CD4-positive, alpha-beta T cell (primary cell): ENCODE data around the gene H2AZ2. TPM values are rescaled to one million over a fixed set of nuclear protein-coding genes. Genes with fewer than 3 reads are reported as not detected.

Experiments used
- ATAC-seq: fragments of 200-7000 bp; cut with Tn5 transposase; one replicate; pipeline ENCODE4 v1.10.0; 2022; ENCODE audit warnings: mild to moderate bottlenecking; ENCODE audit not compliant: poor library complexity
- CTCF ChIA-PET: fragments of 350-600 bp; sonication (Branson Sonifier 250); formaldehyde crosslinking; loops from one replicate; lab custom pipeline; 2021; ENCODE audit warnings: antibody characterized with exemption, inconsistent platforms; lab: Charles Lee
- POLR2A ChIA-PET: fragments of 350-600 bp; sonication (Branson Sonifier 250); formaldehyde crosslinking; loops from one replicate; lab custom pipeline; 2021; ENCODE audit warnings: antibody characterized with exemption, inconsistent platforms; lab: Charles Lee
- DNase-seq, 14 experiments: peaks; one replicate each; pipeline ENCODE4 v3.0.0-alpha.2; 2013 to 2020; ENCODE audit warnings: mixed read lengths in 2 of 14
- H3K27ac ChIP-seq, 2 donors: one replicate each; pipeline versions ENCODE4 v1.5.1 to v1.7.0; 2013; ENCODE audit warnings: low read length in 2 of 2, low read depth in 1 of 2, mild to moderate bottlenecking in 1 of 2
- H3K27me3 ChIP-seq, 2 experiments: 1 replicate in 1 of 2; 2 replicates in 1 of 2; pipeline versions ENCODE4 v1.6.1 to v1.7.0; 2013; ENCODE audit warnings: low read length in 2 of 2, control low read depth in 1 of 2, mild to moderate bottlenecking in 1 of 2, moderate library complexity in 1 of 2; ENCODE audit not compliant: insufficient read depth in 2 of 2, control insufficient read depth in 1 of 2
- H3K36me3 ChIP-seq: one replicate; pipeline ENCODE4 v1.6.1; 2013; ENCODE audit warnings: low read length, control low read depth; ENCODE audit not compliant: insufficient read depth
- H3K4me1 ChIP-seq: one replicate; pipeline ENCODE4 v1.6.1; 2013; ENCODE audit warnings: low read length, control low read depth; ENCODE audit not compliant: insufficient read depth
- H3K4me3 ChIP-seq: one replicate; pipeline ENCODE4 v1.5.1; 2013; ENCODE audit warnings: mild to moderate bottlenecking, low read length, moderate library complexity
- H3K9me3 ChIP-seq, 2 experiments: 1 replicate in 1 of 2; 2 replicates in 1 of 2; pipeline versions ENCODE4 v1.6.1 to v1.7.0; 2013; ENCODE audit warnings: low read length in 2 of 2, mild to moderate bottlenecking in 2 of 2, control low read depth in 1 of 2, moderate library complexity in 1 of 2; ENCODE audit not compliant: control insufficient read depth in 1 of 2, insufficient read depth in 1 of 2
- H3K27ac Mint-ChIP-seq: one replicate; pipeline ENCODE4 v1.8.0; 2020; ENCODE audit warnings: mixed read lengths
- H3K27me3 Mint-ChIP-seq: one replicate; pipeline ENCODE4 v1.8.0; 2021; ENCODE audit warnings: mixed read lengths
- H3K36me3 Mint-ChIP-seq: one replicate; pipeline ENCODE4 v1.8.0; 2021; ENCODE audit warnings: low read depth, mixed read lengths
- H3K4me1 Mint-ChIP-seq: one replicate; pipeline ENCODE4 v1.8.0; 2021; ENCODE audit warnings: low read depth, mixed read lengths
- H3K4me3 Mint-ChIP-seq: one replicate; pipeline ENCODE4 v1.8.0; 2020; ENCODE audit warnings: mild to moderate bottlenecking, mixed read lengths
- H3K9me3 Mint-ChIP-seq: one replicate; pipeline ENCODE4 v1.8.0; 2020; ENCODE audit warnings: mixed read lengths
- intact Hi-C, 2 experiments: fragments of 100-400 bp; cut with DNase I in 1 of 2; cut with micrococcal nuclease in 1 of 2; formaldehyde crosslinking; loops; one replicate each; pipeline versions ENCODE4 v1.15.1 to v1.9.0; 2023 to 2025; cut with DNase I, micrococcal nuclease
- total RNA-seq, 174 experiments: library from RNA in 2 of 174; stranded (reverse) in 2 of 174; gene quantifications; one replicate each; pipeline ENCODE4 v1.2.3 and lab custom pipeline; 2021 to 2026
- TF ChIP-seq, protein P1 (sequence below): fragments of 200-600 bp; IDR thresholded peaks from one replicate; pipeline ENCODE4 v1.8.0; 2022; ENCODE audit warnings: antibody characterized with exemption, mild to moderate bottlenecking

Gene H2AZ2
- total RNA-seq, 2 experiments from 2014 or later = 145 to 156 TPM

DNA sequence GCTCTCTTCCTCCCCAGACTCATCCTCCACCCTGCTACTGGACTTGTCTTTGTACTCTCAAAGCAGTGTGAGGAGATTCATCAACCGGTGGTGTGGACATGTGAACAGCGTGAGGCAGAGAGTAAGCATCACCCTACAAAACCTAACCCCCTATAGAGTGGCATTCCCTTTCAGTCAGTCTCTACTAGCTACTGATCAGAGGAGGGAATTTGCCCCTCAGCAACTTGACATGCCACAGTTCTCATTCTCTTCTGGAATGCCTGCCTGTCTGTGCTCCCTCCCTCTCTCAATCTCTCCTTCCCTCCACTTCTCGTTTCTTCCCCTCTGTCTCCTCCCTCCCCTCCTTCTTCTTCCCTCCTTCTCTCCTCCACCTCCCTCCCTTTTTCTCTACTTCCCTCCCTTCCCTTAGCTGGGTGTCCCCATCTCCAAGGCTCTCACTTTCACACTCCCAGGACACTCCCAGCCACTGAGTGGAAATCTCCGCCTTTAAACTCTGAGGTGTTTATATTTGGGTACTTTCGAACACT lies 24.6 kb downstream of the H2AZ2 start:
- intact Hi-C loops = no loop called here
- peaks cover 5% of the 10 kb centered on the region for H3K4me1 Mint-ChIP-seq
- H3K4me3 Mint-ChIP-seq = no peak overlapping the region
- ChIA-PET CTCF (no interaction called here), POLR2A (interaction anchor here (1.2 kb wide), 1 partner anchor 20 kb away, joined by 3 read pairs; no protein-coding TSS in a partner anchor)
- DNase-seq (no peak), ATAC-seq (peak; percentile 28)
- H3K9me3 ChIP-seq = no peaks in the 10 kb centered on the region
- H3K27me3 ChIP-seq = no peaks in the 10 kb centered on the region
- TF ChIP-seq, protein P1, sequence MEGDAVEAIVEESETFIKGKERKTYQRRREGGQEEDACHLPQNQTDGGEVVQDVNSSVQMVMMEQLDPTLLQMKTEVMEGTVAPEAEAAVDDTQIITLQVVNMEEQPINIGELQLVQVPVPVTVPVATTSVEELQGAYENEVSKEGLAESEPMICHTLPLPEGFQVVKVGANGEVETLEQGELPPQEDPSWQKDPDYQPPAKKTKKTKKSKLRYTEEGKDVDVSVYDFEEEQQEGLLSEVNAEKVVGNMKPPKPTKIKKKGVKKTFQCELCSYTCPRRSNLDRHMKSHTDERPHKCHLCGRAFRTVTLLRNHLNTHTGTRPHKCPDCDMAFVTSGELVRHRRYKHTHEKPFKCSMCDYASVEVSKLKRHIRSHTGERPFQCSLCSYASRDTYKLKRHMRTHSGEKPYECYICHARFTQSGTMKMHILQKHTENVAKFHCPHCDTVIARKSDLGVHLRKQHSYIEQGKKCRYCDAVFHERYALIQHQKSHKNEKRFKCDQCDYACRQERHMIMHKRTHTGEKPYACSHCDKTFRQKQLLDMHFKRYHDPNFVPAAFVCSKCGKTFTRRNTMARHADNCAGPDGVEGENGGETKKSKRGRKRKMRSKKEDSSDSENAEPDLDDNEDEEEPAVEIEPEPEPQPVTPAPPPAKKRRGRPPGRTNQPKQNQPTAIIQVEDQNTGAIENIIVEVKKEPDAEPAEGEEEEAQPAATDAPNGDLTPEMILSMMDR = no peak
- H3K4me3 ChIP-seq = no peak overlapping the region
- peaks cover 13% of the 10 kb centered on the region for H3K36me3 ChIP-seq
- H3K9me3 Mint-ChIP-seq = no peaks in the 10 kb centered on the region
- peak overlapping the region; percentile 65 for H3K27ac Mint-ChIP-seq
- peaks cover 33% of the 10 kb centered on the region for H3K36me3 Mint-ChIP-seq
- no peaks in the 10 kb centered on the region for H3K4me1 ChIP-seq
- H3K27ac ChIP-seq = no peak overlapping the region
- H3K27me3 Mint-ChIP-seq = no peaks in the 10 kb centered on the region

DNA sequence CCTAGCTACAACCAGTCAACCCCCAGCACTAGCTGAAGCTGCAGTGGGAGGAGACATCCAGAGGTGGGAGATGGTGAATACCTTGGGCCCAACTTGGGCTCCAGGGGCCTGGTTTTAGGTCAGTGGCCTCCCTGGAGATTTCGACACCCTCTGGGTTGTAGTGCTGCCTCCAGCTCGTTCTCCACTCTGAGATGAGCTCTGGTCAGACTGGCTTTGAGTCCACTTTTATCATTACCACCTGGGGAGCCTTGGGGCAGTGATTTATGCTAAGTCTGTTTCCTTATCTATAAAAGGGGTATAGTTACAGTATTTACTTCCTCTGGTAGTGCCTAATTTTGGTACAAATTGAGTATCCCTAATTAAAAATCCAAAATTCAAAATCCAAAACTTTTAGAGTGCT lies 28.6 kb downstream of the H2AZ2 start:
- no peak overlapping the region for H3K27ac Mint-ChIP-seq
- H3K4me1 Mint-ChIP-seq = peaks cover 5% of the 10 kb centered on the region
- no peaks in the 10 kb centered on the region for H3K9me3 Mint-ChIP-seq
- DNase-seq (no peak), ATAC-seq (no peak)
- CTCF ChIA-PET = no interaction called here
- H3K27ac ChIP-seq = no peak overlapping the region
- POLR2A ChIA-PET = no interaction called here
- H3K4me1 ChIP-seq = no peaks in the 10 kb centered on the region
- peaks cover 6% of the 10 kb centered on the region for H3K36me3 Mint-ChIP-seq
- intact Hi-C loops = no loop called here
- TF ChIP-seq, protein P1 = no peak
- H3K9me3 ChIP-seq = no peaks in the 10 kb centered on the region
- H3K27me3 ChIP-seq = no peaks in the 10 kb centered on the region
- no peak overlapping the region for H3K4me3 ChIP-seq
- H3K36me3 ChIP-seq = no peaks in the 10 kb centered on the region
- H3K4me3 Mint-ChIP-seq = no peak overlapping the region
- H3K27me3 Mint-ChIP-seq = no peaks in the 10 kb centered on the region

DNA sequence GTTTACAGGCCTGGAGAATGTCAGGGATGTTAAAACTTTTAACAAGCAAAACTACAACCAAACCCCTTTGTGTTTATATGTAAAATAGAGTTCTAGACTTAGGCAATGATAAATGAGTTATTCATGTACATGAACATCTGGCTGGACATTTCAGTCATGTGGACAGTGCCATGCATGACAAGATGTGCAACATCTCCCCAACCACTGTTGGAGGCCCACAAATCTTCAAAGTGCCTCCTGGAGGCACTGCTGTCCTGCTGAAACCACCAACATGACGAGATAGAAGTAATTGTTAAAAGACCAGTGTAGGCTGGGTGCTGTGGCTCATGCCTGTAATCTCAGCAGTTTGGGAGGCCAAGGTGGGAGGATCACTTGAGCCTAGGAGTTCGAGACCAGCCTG lies 33.0 kb downstream of the H2AZ2 start:
- ATAC-seq (no peak), DNase-seq (no peak)
- Mint-ChIP-seq H3K36me3 (no peaks in the 10 kb centered on the region), H3K9me3 (no peaks in the 10 kb centered on the region), H3K27me3 (no peaks in the 10 kb centered on the region), H3K4me1 (no peaks in the 10 kb centered on the region), H3K27ac (no peak overlapping the region), H3K4me3 (no peak overlapping the region)
- H3K4me1 ChIP-seq = no peaks in the 10 kb centered on the region
- TF ChIP-seq, protein P1 = no peak
- no peak overlapping the region for H3K27ac ChIP-seq
- no peaks in the 10 kb centered on the region for H3K36me3 ChIP-seq
- CTCF ChIA-PET = no interaction called here
- no peaks in the 10 kb centered on the region for H3K9me3 ChIP-seq
- intact Hi-C loops = loop anchor here in 1 of 2 experiments (5.0 kb wide), 1 partner anchor 32 kb away; the partner anchor contains the start of gene H2AZ2
- H3K27me3 ChIP-seq = no peaks in the 10 kb centered on the region
- POLR2A ChIA-PET = no interaction called here
- no peak overlapping the region for H3K4me3 ChIP-seq
